Measurements from ENCODE around the gene ZGLP1.
"Not testable (repeated sequence)": the region's sequence is repeated elsewhere in the genome, so short reads cannot be mapped to it uniquely, and the experiment has no call there.

ZGLP1 gene

GRCh38 chr19:10309423-10309822 lies at the start of gene ZGLP1:
TSS of gene ZGLP1 (minus strand) at chr19:10309815.
- peaks cover 27 to 33% of the 10 kb centered on the region in 2 donors for H3K36me3 Mint-ChIP-seq
- H3K4me3 Mint-ChIP-seq: no peak within 1 kb of the TSS

DNA sequence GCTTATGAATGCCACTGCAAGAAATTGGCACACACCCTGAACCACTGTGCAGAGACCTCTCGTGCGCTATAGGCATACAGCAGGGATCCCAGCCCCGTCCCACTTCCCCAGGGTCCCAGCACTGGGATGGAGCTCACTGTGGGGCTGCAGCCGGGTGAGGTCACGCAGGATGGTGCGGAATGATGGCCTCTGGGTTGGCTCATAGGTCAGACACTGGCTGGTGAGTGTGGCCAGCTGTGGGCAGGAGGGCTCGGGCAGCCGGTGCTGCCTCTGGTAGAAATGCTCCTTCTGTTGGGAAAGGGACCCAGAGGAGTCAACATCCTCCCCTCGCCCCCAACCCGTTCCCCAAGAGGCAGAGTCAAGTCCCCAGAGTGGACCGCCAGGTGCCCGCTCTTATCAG lies 46.8 kb upstream of the ZGLP1 start:
- ATAC-seq (replicated peaks) (no peak), DNase-seq (no peak)
- Mint-ChIP-seq H3K27me3 (no peaks in the 10 kb centered on the region), H3K27ac (no peak overlapping the region), H3K4me3 (no peak overlapping the region), H3K36me3 (peaks cover 52 to 75% of the 10 kb centered on the region in 2 donors), H3K4me1 (peaks cover 0 to 8% of the 10 kb centered on the region in 2 donors), H3K9me3 (no peaks in the 10 kb centered on the region)

More at GRCh38 chr19:10309423-10309822, at the start of gene ZGLP1:
- no peaks in the 10 kb centered on the region for H3K27me3 Mint-ChIP-seq
- H3K9me3 Mint-ChIP-seq: no peaks in the 10 kb centered on the region
- H3K27ac Mint-ChIP-seq: no peak within 1 kb of the TSS
- DNase-seq (no peak), ATAC-seq (replicated peaks) (no peak)
- peaks cover 14 to 16% of the 10 kb centered on the region in 2 donors for H3K4me1 Mint-ChIP-seq

GRCh38 chr19:10353793-10354391 lies 44.3 kb upstream of the ZGLP1 start:
- Mint-ChIP-seq H3K9me3 (no peaks in the 10 kb centered on the region), H3K27me3 (no peaks in the 10 kb centered on the region), H3K4me3 (no peak overlapping the region), H3K36me3 (peaks cover 40 to 65% of the 10 kb centered on the region in 2 donors), H3K4me1 (no peaks in the 10 kb centered on the region), H3K27ac (peak overlapping the region; percentile 49)
- peak in 1 of 2 donors; percentile 42 for ATAC-seq (replicated peaks)
- no peak for DNase-seq

DNA sequence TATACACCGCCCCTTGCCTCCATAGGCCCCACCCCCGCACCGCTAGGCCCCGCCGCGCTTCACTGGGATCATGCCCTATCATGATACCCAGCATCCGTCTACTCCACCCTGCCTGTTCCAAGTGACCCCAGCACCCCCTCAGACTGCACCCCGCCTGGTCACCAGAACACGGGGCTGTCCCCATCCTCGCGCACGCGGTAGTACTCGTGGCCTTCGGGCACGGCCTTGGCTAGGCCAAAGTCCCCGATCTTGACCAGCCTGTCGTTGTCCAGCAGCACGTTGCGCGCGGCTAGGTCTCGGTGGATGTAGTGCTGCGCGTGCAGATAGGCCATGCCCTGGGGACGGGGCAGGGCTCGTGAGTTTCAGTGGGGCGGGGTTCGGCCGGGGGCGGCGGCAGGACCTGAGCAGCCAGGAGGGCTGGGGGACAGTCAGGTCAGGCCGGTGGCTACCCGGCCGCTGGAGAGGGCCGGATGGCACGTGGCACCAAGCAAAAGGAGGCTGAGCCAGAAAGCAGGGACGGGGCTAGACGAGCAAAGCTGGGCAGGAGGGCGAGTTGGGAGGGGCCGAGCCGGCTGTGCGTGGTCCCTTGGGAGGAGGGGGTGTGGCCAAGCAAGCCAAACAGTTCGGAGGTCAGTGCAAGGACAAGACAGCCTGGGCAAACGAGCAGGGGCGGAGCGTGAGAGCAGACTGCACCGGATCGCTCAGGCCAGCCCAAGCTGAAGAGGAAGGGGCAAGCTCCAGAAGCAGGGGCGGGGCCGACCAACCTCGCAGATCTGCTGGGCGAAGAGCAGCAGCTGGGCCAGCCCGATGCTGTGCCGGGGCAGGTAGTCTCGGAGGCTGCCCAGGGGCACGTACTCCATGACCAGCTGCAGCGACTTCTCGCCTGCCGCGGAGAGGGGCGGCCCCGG lies 43.4 kb upstream of the ZGLP1 start:
- H3K4me1 Mint-ChIP-seq: peaks cover 0 to 2% of the 10 kb centered on the region in 2 donors
- H3K27me3 Mint-ChIP-seq: no peaks in the 10 kb centered on the region
- DNase-seq: no peak
- no peak overlapping the region for H3K4me3 Mint-ChIP-seq
- no peaks in the 10 kb centered on the region for H3K9me3 Mint-ChIP-seq
- H3K36me3 Mint-ChIP-seq: peaks cover 40 to 67% of the 10 kb centered on the region in 2 donors
- peak overlapping the region; percentile 51 for H3K27ac Mint-ChIP-seq
- no peak for ATAC-seq (replicated peaks)

GRCh38 chr19:10346509-10346908 lies 36.9 kb upstream of the ZGLP1 start:
- H3K27me3 Mint-ChIP-seq: no peaks in the 10 kb centered on the region
- peaks cover 0 to 2% of the 10 kb centered on the region in 2 donors for H3K4me1 Mint-ChIP-seq
- peaks cover 6 to 13% of the 10 kb centered on the region in 2 donors for H3K36me3 Mint-ChIP-seq
- DNase-seq (no peak), ATAC-seq (replicated peaks) (no peak)
- no peaks in the 10 kb centered on the region for H3K9me3 Mint-ChIP-seq
- H3K27ac Mint-ChIP-seq: no peak overlapping the region
- no peak overlapping the region for H3K4me3 Mint-ChIP-seq

DNA sequence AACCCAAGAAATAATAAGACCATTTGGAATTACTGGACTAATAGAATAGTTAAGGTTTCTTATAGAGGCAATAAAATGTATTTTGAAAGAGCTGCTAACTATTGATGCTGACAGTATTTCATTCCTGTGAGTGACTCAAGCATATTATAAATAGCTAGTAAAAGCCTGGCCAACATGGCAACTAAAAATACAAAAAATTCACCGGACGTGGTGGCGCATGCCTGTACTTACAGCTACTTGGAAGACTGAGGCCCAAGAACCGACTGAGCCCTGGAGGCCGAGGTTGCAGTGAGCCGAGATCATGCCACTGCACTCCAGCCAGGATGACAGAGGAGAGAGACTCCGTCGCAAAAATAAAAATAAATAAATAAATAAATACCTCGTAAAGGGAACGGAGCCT lies 35.2 kb upstream of the ZGLP1 start:
- H3K36me3 Mint-ChIP-seq: peaks cover 3 to 5% of the 10 kb centered on the region in 2 donors
- no peaks in the 10 kb centered on the region for H3K27me3 Mint-ChIP-seq
- H3K4me1 Mint-ChIP-seq: peaks cover 9 to 12% of the 10 kb centered on the region in 2 donors
- DNase-seq (no peak), ATAC-seq (replicated peaks) (no peak)
- no peaks in the 10 kb centered on the region for H3K9me3 Mint-ChIP-seq
- H3K4me3 Mint-ChIP-seq: no peak overlapping the region
- no peak overlapping the region for H3K27ac Mint-ChIP-seq

DNA sequence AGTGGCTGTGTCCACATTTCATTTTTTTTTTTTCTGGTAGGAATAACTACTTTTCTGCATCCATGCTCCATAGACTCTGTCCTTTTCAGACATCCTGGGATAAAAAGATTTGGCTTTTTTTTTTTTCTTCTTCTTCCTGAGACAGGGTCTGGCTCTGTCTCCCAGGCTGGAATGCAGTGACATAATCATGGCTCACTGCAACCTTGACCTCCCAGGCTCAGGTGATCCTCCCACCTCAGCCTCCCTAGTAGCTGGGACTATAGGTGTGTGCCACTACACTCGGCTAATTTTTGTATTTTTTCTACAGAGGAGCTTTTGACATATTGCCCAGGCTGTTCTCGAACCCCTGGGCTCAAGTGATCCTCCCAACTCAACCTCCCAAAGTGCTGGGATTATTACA lies 33.9 kb upstream of the ZGLP1 start:
- H3K4me3 Mint-ChIP-seq: no peak overlapping the region
- ATAC-seq (replicated peaks) (no peak), DNase-seq (no peak)
- H3K36me3 Mint-ChIP-seq: peaks cover 0 to 9% of the 10 kb centered on the region in 2 donors
- no peaks in the 10 kb centered on the region for H3K27me3 Mint-ChIP-seq
- peaks cover 22 to 25% of the 10 kb centered on the region in 2 donors for H3K4me1 Mint-ChIP-seq
- no peak overlapping the region for H3K27ac Mint-ChIP-seq
- H3K9me3 Mint-ChIP-seq: no peaks in the 10 kb centered on the region

- H3K27me3 Mint-ChIP-seq: no peaks in the 10 kb centered on the region
- no peak for DNase-seq
- H3K27ac Mint-ChIP-seq: peak overlapping the region; percentile 95
- H3K4me1 Mint-ChIP-seq: peaks cover 25 to 44% of the 10 kb centered on the region in 2 donors
- H3K4me3 Mint-ChIP-seq: peak overlapping the region; percentile 94 to 98
- peaks cover 9 to 18% of the 10 kb centered on the region in 2 donors for H3K36me3 Mint-ChIP-seq
- peak in 1 of 2 donors; percentile 3 for ATAC-seq (replicated peaks)
- no peaks in the 10 kb centered on the region for H3K9me3 Mint-ChIP-seq
Measured at GRCh38 chr19:10339977-10340376, 30.4 kb upstream of the ZGLP1 start.

GRCh38 chr19:10339380-10339960 lies 29.9 kb upstream of the ZGLP1 start, which contains the start of gene ICAM3:
TSS of gene ICAM3 (minus strand) at chr19:10339624. CDS start at chr19:10339614, 10 bp downstream.
- H3K27ac Mint-ChIP-seq: peak within 1 kb of the TSS; percentile 95
- ATAC-seq (replicated peaks) (peak; percentile 99), DNase-seq (peak; percentile 75)
- H3K36me3 Mint-ChIP-seq: peaks cover 12 to 22% of the 10 kb centered on the region in 2 donors
- no peaks in the 10 kb centered on the region for H3K9me3 Mint-ChIP-seq
- H3K4me1 Mint-ChIP-seq: peaks cover 25 to 45% of the 10 kb centered on the region in 2 donors
- H3K27me3 Mint-ChIP-seq: no peaks in the 10 kb centered on the region
- peak within 1 kb of the TSS; percentile 94 to 98 for H3K4me3 Mint-ChIP-seq

DNA sequence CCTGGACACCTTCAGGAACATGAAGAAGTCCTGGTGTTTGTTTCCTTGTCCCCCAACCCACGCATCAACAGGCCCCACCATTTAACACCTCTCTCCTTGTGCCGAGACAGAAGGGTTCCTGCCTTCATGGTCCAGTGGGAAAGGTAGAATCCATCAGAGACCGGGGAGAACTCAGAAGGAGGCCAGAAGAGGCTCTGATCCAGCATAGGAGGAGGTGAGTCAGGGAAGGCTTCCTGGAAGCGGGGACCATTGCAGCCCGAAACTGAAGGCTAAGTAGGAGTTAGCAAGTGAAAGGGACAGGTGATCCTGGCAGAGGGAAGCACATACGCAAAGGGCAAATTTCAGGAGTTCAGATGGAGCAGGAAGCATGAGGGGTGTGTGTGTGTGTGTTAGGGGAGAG lies 29.3 kb upstream of the ZGLP1 start:
- Mint-ChIP-seq H3K4me1 (peaks cover 28 to 50% of the 10 kb centered on the region in 2 donors), H3K9me3 (no peaks in the 10 kb centered on the region), H3K4me3 (peak overlapping the region; percentile 94 to 98), H3K36me3 (peaks cover 12 to 26% of the 10 kb centered on the region in 2 donors), H3K27me3 (no peaks in the 10 kb centered on the region), H3K27ac (peak overlapping the region; percentile 95)
- DNase-seq: no peak
- ATAC-seq (replicated peaks): peak in 1 of 2 donors; percentile 1

DNA sequence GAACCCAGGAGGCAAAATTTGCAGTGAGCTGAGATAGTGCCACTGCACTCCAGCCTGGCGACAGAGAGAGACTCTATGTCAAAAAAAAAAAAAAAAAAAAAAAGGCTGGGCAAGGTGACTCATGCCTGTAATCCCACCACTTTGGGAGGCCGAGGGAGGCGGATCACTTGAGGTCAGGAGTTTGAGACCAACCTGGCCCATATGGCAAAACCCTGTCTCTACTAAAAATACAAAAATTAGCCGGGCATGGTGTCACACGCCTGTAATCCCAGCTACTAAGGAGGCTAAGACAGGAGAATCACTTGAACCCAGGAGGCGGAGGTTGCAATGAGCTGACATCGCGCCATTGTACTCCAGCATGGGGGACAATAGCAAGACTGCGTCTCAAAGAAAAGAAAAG lies 27.1 kb upstream of the ZGLP1 start:
- H3K27ac Mint-ChIP-seq; DNase-seq; ATAC-seq (replicated peaks); H3K27me3 Mint-ChIP-seq; H3K4me3 Mint-ChIP-seq; H3K9me3 Mint-ChIP-seq: not testable (repeated sequence)
- Mint-ChIP-seq H3K4me1 (peaks cover 38 to 71% of the 10 kb centered on the region in 2 donors), H3K36me3 (peaks cover 23 to 43% of the 10 kb centered on the region in 2 donors)

GRCh38 chr19:10335352-10335985 lies 25.9 kb upstream of the ZGLP1 start:
- no peaks in the 10 kb centered on the region for H3K27me3 Mint-ChIP-seq
- peak overlapping the region in 1 of 2 donors; percentile 6 for H3K4me3 Mint-ChIP-seq
- ATAC-seq (replicated peaks) (no peak), DNase-seq (no peak)
- no peaks in the 10 kb centered on the region for H3K9me3 Mint-ChIP-seq
- H3K4me1 Mint-ChIP-seq: peaks cover 33 to 65% of the 10 kb centered on the region in 2 donors
- H3K27ac Mint-ChIP-seq: no peak overlapping the region
- peaks cover 23 to 43% of the 10 kb centered on the region in 2 donors for H3K36me3 Mint-ChIP-seq

DNA sequence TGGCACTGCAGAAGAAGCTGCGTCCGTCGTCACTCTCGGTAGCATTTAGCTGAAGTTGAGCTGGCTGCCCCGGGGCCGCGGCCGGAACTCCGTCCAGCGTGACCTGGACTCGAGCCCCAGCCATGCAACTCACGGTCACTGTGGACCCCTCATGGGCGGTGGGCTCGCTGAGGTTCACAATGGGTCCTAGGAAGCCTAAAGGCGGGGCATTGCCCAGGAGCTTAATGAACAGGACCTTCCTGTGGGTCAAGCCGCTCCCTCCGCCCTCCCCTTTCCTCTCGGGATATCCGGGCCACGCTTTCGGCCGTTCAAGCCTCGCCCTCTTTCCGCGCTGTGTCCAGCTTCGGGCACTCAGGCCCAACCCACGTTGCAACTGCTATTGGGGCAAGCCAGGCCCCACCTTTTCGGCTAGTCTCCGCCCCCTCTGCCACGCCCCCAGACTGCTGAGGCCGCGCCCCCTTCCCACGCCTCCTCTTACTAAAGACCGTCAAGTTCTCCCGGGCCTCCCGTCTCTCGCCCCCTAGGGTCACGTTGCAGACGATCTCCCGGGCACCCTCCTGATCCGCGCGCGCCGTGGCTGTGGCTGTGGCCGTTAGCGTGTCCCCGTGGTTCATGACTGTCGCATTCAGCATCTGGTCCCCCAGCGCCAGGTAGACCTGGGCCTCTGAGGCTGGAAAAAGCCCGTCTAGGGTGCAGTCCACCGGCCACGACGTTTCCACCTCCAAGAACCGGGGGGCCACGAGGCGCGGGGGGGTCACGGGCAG lies 25.2 kb upstream of the ZGLP1 start:
- Mint-ChIP-seq H3K4me1 (peaks cover 33 to 61% of the 10 kb centered on the region in 2 donors), H3K27ac (peak overlapping the region; percentile 51), H3K27me3 (no peaks in the 10 kb centered on the region), H3K4me3 (peak overlapping the region; percentile 16 to 39), H3K9me3 (no peaks in the 10 kb centered on the region), H3K36me3 (peaks cover 27 to 47% of the 10 kb centered on the region in 2 donors)
- ATAC-seq (replicated peaks) (no peak), DNase-seq (no peak)
